ENCODE measurements around the gene SCUBE2.
"Not testable (repeated sequence)": the region's sequence is repeated elsewhere in the genome, so short reads cannot be mapped to it uniquely, and the experiment has no call there.

SCUBE2 gene

DNA sequence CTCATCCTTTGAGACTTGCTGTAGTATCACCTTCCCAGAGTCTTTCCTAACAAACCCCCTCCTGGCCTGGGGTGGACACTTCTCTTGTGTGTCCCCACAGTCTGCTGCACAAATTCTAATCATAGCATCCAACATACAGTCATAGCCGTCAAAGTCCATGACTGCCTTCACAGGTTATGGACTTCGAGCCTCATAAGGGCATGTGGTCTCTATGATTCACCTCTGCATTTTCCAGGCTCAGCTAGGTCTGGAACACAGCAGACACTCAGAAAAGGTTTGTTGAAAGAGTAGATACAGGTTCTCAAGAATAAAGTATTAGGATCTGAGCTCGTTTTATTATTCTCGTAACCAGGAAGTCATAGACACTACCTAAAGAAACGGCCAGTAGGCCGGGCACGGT, 13.2 kb upstream of the SCUBE2 start:
- DNase-seq: no peak

DNA sequence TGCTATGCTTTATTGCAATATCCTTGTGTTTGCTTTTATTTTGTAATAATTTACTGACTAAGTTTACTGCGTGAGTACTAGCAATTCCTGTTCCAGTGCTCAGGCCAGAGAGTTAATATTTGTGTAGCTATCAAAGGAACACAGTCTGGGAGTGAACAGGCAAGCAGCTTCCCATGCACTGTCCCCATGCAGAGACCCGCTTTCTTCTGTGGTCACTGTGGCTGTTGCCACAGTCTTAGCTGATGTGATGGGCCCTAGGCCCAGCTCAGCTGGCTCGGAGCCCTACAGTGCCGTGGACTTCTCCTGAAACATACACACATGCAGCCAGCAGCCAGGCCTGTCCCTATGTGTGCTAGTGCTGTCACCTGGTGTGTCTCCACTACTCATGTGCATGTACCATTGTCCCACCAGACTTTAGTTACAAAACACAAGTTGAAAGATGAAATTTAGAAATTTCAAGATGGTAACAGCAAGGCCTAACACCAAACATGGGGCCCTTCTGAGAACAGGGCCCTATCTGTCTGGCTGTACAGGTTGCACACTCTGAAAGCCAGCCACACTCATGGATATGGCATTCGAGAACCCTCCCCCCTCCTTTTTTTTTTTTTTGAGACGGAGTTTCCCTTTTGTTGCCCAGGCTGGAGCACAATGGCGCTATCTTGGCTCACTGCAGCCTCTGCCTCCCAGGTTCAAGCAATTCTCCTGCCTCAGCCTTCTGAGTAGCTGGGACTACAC, 12.3 kb upstream of the SCUBE2 start:
- no peak for DNase-seq

DNA sequence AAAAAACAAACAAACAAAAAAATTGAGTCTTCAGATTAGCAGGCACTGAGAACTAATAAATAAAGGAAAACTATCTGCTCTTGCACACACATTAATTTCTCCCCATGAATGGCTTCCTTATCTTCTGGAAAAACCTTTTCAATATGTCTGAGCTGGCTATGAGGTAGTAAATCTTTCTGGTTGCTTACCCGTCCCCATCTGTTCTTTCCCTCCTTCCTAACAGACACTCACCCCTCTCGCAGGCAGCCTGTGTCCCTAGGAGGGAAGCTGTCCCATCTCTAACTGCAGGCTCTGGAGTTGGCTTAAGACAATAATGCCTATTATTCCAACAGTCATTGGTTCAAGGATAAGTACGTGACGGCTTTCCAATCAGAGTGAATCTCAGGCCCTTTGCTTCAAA, 8.2 kb upstream of the SCUBE2 start:
- DNase-seq: no peak

DNA sequence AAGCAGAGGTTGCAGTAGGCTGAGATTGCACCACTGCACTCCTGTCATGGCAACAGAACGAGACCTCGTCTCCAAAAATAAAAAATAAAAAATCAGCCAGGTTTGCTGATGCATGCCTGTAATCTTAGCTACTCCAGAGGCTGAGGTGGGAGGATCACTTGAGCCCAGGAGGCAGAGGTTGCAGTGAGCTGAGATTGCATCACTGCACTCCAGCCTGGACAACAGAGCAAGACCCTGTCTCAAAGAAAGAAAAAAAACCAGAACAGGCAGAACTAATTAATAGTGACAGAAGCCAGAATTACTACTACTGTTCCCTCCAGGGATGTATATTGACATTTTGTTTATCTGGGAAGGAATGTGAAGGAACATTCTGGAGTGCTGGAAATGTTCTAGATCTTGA, 7.1 kb upstream of the SCUBE2 start:
- not testable (repeated sequence) for DNase-seq

DNA sequence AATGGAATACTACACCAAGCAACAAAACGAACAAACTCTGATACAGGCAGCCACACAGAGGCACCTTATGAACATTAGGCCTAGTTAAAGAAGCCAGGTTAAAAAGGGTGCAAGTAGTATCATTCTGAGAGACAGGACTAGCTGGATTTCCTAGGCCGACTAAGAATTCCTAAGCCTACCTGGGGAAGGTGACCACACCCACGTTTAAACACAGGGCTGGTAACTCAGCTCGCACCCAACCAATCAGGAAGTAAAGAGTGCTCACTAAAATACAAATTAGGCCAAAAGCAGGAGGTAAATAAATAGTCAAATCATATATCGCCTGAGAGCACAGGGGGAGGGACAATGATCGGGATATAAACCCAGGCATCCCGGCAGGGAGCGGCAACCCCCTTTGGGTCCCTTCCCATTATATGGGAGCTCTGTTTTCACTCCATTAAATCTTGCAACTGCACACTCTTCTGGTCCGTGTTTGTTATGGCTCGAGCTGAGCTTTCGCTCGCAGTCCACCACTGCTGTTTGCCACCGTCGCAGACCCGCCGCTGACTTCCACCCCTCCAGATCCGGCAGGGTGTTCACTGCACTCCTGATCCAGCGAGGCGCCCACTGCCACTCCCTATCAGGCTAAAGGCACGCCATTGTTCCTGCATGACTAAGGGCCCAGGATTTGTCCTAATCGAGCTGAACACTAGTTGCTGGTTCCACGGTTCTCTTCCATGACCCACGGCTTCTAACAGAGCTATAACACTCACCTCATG, 6.0 kb upstream of the SCUBE2 start:
- not testable (repeated sequence) for DNase-seq

DNA sequence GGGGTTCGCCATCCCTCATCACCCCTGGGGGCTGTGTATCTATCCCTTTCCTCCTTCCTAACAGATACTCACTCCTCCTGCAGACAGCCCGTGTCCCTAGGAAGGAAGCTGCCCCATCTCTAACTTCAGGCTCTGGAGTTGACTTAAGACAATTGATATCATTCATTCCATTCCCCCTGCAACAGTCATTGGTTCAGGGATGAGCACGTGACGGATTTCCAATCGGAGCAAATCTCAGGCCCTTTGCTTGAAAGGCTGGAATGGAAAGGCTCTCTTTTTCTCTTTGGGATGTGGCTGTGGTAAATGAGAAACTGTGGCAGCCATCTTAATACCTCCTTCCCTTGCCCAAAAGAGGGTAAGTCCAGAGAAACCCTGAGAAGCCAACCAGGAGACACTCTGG, 5.0 kb upstream of the SCUBE2 start:
- no peak for DNase-seq

DNA sequence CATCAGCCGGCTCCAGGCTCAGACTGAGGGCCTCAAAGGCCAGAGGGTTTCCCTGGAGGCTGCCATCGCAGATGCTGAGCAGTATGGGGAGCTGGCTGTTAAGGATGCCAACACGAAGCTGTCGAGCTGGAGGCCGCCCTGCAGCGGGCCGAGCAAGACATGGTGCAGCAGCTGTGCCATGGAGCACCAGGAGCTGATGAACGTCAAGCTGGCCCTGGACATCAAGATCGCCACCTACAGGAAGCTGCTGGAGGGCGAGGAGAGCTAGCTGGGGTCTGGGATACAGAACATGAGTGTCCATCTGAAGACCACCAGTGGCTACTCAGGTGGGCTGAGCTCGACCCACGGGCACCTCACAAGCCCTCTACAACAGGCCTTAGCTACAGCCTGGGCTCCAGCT, 4.0 kb upstream of the SCUBE2 start:
- no peak for DNase-seq

DNA sequence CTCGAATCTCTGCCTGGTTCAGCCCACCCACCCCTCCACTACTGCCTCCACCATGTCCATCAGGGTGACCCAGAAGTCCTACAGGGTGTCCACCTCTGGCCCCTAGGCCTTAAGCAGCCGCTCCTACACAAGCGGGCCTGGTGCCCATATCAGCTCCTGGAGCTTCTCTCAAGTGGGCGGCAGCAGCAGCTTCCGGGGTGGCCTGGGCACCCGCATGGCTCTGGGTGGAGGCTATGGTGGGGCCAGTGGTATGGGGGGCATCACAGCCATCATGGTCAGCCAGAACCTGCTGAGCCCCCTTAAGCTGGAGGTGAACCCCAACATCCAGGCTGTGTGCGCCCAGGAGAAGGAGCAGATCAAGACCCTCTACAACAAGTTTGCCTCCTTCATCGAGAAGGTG, 3.0 kb upstream of the SCUBE2 start:
- no peak for DNase-seq

DNA sequence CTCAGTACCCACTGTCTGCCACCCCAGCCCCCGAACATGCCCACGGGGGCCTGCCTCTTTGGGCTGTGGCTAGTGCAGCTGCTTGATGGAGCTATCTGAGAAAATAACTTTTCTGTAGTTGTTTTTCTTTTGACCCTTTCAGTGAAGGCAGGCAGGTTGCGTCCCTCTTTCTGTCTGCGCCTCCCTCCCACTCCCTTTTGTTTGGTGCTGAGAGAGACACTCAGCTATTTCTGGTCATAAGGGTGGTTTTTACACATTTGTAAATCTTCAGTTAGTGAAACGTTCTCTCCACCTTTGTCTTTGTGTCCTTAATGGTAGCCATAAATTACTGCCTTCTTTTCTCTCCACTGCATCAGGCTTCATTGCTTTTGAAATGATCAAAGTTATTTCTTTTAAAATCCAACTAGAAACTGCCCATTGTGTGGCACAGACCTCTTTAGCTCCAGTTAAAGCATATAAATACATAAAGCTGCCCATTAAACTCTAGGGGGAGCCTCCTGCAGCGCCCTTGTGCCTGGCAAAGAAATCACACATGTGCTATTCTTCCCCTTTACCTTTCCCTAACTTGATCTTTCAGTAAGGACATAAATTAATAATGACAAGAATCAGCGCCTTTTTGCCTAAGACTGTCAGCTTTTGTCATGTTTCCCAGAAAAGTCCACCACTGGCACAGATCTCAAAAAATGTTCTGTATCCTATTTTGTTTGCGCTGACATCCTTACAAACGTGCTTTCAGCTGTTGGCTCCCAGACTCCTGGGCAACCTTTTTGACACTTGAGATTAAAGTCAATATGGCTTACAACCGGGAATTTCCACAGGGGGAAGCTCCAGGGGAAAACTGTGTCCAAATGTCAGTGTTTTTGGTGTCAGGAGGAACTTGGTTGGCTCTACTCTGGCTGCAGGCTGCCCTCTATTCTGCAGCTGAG, 1.7 kb upstream of the SCUBE2 start:
- DNase-seq: peak in 1 of 2 experiments; percentile 8

DNA sequence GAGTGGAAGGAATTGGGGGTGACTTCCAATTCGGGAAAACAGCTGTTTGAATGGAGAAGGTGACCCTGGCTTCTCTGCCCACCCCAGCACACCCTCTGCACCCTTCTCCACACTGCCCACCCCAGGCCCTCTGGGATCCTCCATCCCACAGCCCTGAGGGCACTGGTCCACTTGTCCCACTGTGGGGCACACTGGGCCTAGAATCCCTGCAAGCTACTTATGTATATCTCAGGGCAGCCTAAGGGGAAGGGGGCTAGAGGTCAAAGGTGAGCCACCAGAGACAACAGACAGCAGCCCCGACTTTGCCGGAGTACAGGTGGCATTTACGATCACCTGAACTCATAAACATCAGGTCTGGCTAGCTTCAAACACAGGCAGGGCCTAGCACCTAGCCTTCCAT, 673 bp upstream of the SCUBE2 start:
- no peak for DNase-seq

DNA sequence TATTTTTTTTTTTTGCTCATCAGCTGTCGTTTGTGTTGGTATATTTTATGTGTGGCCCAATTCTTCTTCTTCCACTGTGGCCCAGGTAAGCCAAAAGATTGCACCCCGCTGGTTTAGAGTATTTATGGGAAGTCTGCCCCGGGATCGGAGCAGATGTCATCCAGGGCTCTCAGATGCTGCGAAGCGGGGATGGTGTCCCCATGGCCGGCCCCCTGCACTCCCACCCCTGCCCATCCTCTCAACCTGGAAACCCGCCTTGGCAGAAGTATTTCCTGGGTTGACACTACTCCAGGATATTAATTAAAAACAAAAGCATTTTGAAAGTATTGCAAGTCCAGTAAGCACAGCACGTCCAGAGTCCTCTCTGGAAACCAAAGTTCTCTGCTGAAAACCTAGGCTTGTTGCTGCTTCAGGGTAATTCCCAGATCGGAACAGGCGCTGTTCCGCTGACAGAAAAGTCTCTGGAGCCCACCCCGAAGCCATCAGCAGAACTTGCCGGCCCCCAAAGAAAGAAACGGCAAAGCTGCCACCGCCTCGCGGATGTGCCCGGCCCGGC, 833 bp downstream of the SCUBE2 start:
- DNase-seq: no peak

DNA sequence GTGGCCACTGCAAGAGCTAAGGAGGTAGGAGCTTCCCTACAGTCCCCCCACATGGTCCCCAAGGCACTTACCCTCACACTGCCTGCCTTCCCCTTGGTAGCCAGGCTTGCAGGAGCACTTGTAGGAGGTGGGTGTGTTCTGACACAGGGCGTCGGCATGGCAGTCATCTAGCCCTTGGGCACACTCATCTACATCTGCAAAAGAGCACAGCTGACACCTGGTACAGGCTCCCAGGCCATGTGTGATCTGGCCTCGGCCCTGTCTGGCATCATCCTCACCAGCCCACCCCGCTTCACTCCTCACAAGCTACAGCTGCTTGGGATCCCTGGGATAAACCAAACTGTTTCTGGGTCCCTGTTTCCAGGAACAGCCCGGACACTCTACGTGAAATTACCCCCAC, 1.8 kb downstream of the SCUBE2 start:
- no peak for DNase-seq

DNA sequence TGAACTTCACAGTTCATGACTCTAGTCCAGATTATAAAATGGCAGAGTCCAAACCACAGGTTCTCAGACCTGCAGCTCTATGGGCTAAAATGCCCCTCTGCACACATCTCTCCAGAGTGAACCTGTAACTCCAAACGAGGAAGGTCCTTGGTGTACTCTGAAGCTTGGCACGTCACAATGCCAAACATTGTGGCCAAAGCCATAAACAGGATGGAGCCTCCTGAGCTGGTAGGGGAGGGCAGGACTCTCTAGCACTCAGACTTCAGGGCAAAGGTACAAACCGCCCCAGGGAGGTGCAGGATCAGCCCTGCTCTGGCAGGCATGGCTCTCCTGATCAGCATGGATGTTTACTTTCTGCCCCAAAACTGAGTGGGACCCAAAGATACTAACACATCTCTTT, 2.3 kb downstream of the SCUBE2 start:
- no peak for DNase-seq

DNA sequence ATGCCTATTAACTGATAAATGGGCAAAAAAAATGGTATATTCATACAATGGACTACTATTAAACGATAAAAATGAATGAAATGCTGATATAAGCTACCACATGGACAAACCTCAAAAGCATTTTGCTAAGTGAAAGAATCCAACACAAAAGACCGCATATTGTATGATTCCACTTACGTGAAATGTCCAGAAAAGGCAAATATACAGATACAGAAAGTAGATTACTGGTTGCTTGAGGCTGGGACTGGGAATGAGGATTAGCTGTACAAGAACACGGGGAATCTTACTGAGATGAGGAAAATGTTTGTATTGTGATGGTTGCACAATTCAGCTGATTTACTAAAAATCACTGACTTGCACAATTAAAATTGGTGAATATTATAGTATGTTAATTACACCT, 8.8 kb downstream of the SCUBE2 start:
- no peak for DNase-seq

DNA sequence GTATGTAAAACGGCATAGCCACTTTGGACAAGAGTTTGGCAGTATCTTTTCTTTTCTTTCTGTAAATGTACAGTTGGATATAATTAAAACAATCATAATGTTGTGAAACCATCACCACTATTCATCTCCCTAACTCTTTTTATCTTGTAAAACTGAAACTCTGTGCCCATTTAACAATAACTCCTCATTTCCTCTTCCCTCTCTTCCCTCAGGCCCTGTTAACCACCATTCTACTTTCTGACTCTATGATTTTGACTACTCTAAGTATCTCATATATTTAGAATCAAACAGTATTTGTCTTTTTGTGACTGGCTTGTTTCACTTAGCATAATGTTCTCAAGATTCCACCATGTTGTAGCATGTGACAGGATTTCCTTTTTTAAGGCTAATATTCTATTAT, 10.2 kb downstream of the SCUBE2 start:
- DNase-seq: no peak

DNA sequence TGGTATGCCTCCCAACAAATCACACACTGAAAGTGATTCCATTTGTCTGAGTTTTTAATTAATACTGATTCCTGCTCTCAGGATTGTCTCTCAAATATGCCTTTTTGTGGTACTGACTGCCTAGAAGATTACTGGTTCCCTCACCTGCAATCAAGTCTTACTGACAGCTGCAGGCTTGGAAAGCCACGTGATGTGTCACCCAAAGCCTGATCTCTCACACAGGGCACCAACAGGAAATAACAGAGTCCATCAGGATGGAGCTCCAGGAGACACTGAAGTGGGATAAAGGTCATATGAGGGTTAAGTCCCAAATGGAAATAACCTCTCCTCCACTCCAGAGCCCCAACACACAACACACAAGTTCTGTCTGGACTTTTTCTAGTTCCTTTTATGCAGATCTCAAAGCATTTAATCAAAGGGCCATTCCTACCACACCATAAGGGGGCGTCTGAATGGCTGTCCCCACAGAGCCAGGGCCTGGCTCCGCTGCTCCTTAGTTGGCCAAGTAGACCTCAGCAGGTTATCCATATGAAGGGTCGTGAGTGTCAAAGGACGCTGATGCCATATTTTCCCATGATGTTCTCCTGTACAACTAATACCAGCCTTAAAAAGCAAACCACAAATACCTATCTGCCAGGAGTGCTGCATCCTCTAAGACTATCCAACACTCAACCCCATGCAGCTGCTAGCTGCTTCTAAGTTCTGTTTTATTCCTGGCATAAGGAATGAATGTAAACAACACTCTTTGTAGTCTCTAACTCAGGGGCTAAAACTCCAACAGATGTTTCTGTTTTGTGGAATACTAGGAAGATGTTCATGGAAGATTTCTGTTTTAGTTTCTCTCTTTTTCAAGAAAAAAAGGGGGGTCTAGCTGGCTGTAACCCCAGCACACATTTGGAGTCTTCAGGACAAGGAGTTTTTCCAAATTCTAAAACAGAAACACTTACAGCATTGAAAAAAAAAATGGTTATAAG, 13.0 kb downstream of the SCUBE2 start:
- no peak for DNase-seq

DNA sequence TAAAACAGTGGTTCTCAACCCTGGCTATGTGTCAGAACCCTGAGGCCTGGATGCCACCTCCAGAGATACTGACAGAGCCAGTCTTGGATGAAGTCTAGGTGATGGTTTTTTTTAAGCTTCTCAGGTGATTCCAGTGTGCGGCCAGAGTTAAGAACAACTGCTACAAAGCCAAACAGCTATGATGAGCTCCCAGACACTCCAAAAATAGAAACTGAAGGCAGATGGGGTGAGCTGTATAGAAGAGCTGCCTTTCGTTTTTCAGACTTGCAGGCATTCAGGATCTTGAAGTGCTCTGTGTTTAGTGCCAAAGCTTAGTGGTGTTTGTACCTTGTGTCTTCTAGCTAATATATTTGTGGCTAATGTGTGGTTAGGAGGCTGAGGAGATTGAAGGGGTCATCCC, 14.2 kb downstream of the SCUBE2 start:
- DNase-seq: no peak

DNA sequence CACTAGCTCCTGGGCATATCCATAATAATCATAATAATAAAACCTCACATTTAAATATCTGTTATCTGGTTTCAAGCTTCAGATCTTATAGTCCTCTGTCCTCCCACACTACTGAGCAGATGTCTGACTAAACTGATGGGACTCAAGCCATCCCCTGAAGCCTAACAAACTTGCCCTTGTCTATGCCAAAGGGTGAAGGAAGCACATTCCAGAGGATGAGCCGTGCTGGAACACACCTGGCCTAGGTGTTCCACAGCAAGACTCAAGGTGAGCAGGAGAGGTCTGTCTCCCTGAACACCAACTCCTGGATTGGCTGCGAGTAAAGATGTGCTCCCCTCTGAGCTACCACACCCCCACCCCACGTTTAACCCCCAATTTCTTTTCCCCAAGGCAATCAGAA, 14.7 kb downstream of the SCUBE2 start:
- no peak for DNase-seq

DNA sequence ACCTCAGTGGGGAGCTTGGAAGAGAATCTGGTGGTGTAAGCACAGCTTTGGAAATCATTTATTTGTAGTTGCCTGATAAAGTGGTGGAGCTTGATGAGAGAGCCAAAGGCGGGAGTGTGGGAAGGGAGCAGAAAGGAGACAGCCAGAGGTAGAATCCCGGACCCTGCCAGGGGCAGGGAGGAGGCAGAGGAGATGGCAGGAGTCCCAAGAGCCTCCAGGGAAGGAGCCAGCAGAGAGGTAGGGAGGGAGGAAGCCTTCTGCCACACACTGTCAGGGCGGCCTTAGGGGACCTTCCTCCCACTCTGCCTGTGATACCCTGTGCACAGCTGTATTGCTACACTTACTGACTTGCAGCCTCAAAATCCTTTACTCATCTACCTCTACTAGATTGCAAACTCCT, 15.4 kb downstream of the SCUBE2 start:
- no peak for DNase-seq

DNA sequence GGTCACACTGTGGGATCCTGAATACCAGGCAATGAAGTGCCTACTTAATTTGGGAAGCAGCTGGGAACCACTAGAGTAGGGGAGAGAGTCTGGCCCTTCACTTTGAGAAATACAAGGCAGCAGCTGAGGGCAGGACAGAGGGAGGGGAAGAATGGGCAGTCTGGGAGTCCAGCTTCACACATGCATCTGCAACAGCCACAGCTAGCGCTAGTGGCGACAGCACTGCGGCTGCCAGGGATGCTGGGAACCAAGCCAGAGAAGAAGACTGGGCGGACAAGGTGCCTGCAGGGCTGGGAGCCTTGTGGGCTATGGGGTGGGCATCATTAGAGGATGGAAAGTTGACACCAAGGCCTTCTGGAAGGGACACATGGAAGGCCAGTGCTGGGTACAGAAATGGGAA, 15.8 kb downstream of the SCUBE2 start:
- no peak for DNase-seq

DNA sequence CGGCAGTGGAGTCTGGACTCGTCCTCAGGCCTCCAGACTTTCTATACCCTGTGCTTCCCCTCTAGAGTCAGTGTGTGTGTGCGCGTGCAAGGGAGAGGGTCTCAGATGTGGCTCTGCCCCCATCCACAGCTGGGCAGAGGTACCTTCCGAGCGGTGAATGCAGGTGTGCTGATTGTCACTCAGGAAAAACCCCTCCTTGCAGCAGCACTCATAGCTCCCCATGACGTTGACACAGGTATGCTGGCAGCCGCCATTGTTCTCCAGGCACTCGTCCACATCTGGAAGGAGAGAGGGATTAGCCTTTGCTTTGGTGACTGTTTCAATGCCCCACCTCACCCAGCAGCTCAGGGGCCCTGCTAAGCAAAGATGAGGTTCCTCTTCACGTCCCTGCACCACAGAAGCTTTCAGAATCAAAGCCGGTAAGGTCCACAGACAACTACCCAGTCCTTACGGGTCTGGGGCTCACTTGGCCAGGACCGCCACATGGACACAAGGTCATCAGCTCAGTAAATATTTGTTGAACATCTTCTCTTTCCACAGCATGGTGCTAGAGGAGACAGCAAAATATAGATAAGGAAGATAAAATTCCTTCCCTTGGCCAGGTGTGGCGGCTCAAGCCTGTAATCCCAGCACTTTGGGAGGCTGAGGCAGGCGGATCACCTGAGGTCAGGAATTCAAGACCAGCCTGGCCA, 16.9 kb downstream of the SCUBE2 start:
- no peak for DNase-seq
